OCI-LY7 (cell line): ENCODE results near the gene PPM1M. TPM values are rescaled to one million over a fixed set of nuclear protein-coding genes. Genes with fewer than 3 reads are reported as not detected.

Source experiments
- BruUV-seq: library from RNA; stranded (reverse); fragments of 400-500 nt; replicated peaks from 2 replicates; lab custom pipeline; 2021; lab: Mats Ljungman, UMichigan
- CTCF ChIA-PET: fragments of 300-600 bp; sonication (Branson Sonifier 250); formaldehyde crosslinking; loops from one replicate; lab custom pipeline; 2022; ENCODE audit warnings: antibody characterized with exemption; ENCODE audit not compliant: unreplicated experiment; lab: Charles Lee
- POLR2A ChIA-PET: fragments of 300-600 bp; sonication (Branson Sonifier 250); formaldehyde crosslinking; loops from one replicate; lab custom pipeline; 2022; ENCODE audit warnings: antibody characterized with exemption; lab: Charles Lee
- DNase-seq: peaks from one replicate; pipeline ENCODE4 v3.0.0-alpha.2; 2015; ENCODE audit warnings: low spot score
- H2AFZ ChIP-seq: fragments of 200-600 bp; sonication (generic), shearing (Covaris generic); 2 replicates; pipeline ENCODE4 v1.6.1; 2014; ENCODE audit warnings: mild to moderate bottlenecking, antibody characterized with exemption, low read length, moderate library complexity
- H3K27ac ChIP-seq: fragments of 200-600 bp; sonication (generic); 2 replicates; pipeline ENCODE4 v1.5.1; 2014; ENCODE audit warnings: mixed run types, low read depth, mild to moderate bottlenecking, moderate library complexity, low read length, inconsistent platforms; ENCODE audit not compliant: poor library complexity, severe bottlenecking
- H3K36me3 ChIP-seq: fragments of 200-600 bp; sonication (generic); 2 replicates; pipeline ENCODE4 v1.6.1; 2014; ENCODE audit warnings: mild to moderate bottlenecking, antibody characterized with exemption, low read length, moderate library complexity, mixed read lengths; ENCODE audit not compliant: insufficient read depth
- H3K4me1 ChIP-seq: fragments of 200-600 bp; sonication (generic); 2 replicates; pipeline ENCODE4 v1.5.1; 2014; ENCODE audit warnings: mild to moderate bottlenecking, low read length; ENCODE audit not compliant: insufficient read depth, poor library complexity, severe bottlenecking
- H3K4me2 ChIP-seq: fragments of 200-600 bp; sonication (generic); 2 replicates; pipeline ENCODE4 v1.6.1; 2014; ENCODE audit warnings: mild to moderate bottlenecking, low read length
- H3K4me3 ChIP-seq: fragments of 200-600 bp; sonication (generic); 2 replicates; pipeline ENCODE4 v1.5.1; 2014; ENCODE audit warnings: mild to moderate bottlenecking, low read depth, low read length; ENCODE audit not compliant: poor library complexity, severe bottlenecking
- H3K79me2 ChIP-seq: fragments of 200-600 bp; sonication (generic); 2 replicates; pipeline ENCODE4 v1.6.1; 2016; ENCODE audit warnings: low read depth, mild to moderate bottlenecking, low read length, moderate library complexity, mixed read lengths; ENCODE audit not compliant: insufficient read depth
- H3K9me2 ChIP-seq: fragments of 200-600 bp; sonication (generic); 2 replicates; pipeline ENCODE4 v1.6.1; 2016; ENCODE audit warnings: mild to moderate bottlenecking, low read length, mixed read lengths; ENCODE audit not compliant: insufficient read depth
- H3K9me3 ChIP-seq: fragments of 200-600 bp; sonication (generic); 2 replicates; pipeline ENCODE4 v1.6.1; 2014; ENCODE audit warnings: mild to moderate bottlenecking, mixed run types, low read length, mixed read lengths
- H4K20me1 ChIP-seq: fragments of 200-600 bp; sonication (generic); 2 replicates; pipeline ENCODE4 v1.6.1; 2014; ENCODE audit warnings: mild to moderate bottlenecking, antibody characterized with exemption, low read length, moderate library complexity, mixed read lengths; ENCODE audit not compliant: insufficient read depth
- EZH2phosphoT487 ChIP-seq: fragments of 200-600 bp; sonication (generic); IDR thresholded peaks from 2 replicates; pipeline ENCODE4 v1.6.1; 2018; ENCODE audit warnings: low read depth, borderline replicate concordance, mild to moderate bottlenecking, mixed run types, antibody characterized with exemption, low read length, moderate library complexity, mixed read lengths
- intact Hi-C: fragments of 100-400 bp; cut with micrococcal nuclease; formaldehyde crosslinking; loops from one replicate; pipeline ENCODE4 v1.10.0; 2022; ENCODE audit not compliant: unreplicated experiment
- total RNA-seq, 2 experiments: library from RNA; depleted of rRNA in 1 of 2; stranded (reverse); fragments of >200 nt in 1 of 2; shearing (Covaris generic) in 1 of 2; gene quantifications; 2 replicates each; pipeline ENCODE4 v1.2.3, GENCODE V29; 2014 to 2022
- TF ChIP-seq, protein P1 (sequence below): fragments of 200-600 bp; sonication (generic); conservative IDR thresholded peaks from 2 replicates; pipeline ENCODE4 v1.5.1; 2014; ENCODE audit warnings: mild to moderate bottlenecking, antibody characterized with exemption, low read length, moderate library complexity, mixed read lengths

The PPM1M gene
- total RNA-seq, 2 experiments from 2014 or later: 4.4 to 15.6 TPM

DNA sequence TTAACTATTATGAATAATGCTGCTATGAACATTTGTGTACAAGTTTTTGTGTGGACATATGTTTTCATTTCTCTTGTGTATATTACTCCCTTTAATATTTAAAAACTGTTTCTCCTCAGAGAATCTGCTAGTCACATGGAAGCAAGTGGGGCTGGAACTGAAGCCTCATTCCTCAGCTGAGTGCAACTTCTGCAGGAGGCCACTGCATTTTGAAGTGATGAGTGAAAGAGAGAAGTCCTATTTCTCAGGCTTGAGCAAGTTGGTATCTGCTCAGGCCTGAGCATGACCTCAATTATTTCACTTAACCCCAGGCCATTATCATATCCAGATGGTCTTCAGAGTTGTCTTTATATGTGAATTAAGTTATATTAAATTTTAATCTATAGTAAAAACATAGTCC lies 31.7 kb upstream of the PPM1M start:
- Histone ChIP-seq H4K20me1 (no peaks in the 10 kb centered on the region; the same call in 1 of the 2 replicates), H3K36me3 (peaks cover 87% of the 10 kb centered on the region), H3K4me3 (no peak overlapping the region), H3K9me3 (no peaks in the 10 kb centered on the region), H2AFZ (no peak overlapping the region), H3K79me2 (no peaks in the 10 kb centered on the region), H3K27ac (no peak overlapping the region), H3K4me1 (no peaks in the 10 kb centered on the region), H3K9me2 (no peaks in the 10 kb centered on the region), H3K4me2 (no peak overlapping the region)
- POLR2A ChIA-PET: no interaction called here
- CTCF ChIA-PET: no interaction called here
- no TSS peak for BruUV-seq
- TF ChIP-seq, protein P1, sequence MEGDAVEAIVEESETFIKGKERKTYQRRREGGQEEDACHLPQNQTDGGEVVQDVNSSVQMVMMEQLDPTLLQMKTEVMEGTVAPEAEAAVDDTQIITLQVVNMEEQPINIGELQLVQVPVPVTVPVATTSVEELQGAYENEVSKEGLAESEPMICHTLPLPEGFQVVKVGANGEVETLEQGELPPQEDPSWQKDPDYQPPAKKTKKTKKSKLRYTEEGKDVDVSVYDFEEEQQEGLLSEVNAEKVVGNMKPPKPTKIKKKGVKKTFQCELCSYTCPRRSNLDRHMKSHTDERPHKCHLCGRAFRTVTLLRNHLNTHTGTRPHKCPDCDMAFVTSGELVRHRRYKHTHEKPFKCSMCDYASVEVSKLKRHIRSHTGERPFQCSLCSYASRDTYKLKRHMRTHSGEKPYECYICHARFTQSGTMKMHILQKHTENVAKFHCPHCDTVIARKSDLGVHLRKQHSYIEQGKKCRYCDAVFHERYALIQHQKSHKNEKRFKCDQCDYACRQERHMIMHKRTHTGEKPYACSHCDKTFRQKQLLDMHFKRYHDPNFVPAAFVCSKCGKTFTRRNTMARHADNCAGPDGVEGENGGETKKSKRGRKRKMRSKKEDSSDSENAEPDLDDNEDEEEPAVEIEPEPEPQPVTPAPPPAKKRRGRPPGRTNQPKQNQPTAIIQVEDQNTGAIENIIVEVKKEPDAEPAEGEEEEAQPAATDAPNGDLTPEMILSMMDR: no peak
- no peak for TF ChIP-seq EZH2phosphoT487
- intact Hi-C loops: no loop called here
- DNase-seq: no peak

DNA sequence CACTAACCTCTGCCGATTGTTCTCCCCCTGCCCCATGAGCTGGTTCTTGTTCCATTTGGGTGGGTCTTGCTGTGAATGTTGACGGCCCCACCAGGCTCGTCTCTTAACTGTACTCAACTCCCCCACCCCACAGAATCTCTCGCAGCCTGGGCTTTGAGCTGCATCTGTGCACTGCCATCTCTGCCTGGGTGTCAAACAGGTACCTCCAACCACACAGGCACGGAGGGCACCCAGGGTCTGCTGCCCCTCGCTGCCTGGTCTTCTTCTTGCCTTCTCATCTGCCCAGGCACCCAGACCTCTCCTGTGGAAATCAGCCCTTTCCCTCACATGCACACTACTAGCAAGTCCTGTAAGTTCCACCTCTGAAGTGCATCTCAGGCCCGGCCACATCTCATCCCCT lies 30.2 kb upstream of the PPM1M start:
- Histone ChIP-seq H2AFZ (no peak overlapping the region), H3K4me3 (no peak overlapping the region), H3K4me2 (no peak overlapping the region), H3K9me3 (no peaks in the 10 kb centered on the region), H3K27ac (no peak overlapping the region), H3K79me2 (no peaks in the 10 kb centered on the region), H3K36me3 (peaks cover 84% of the 10 kb centered on the region), H3K4me1 (peaks cover 4% of the 10 kb centered on the region), H3K9me2 (no peaks in the 10 kb centered on the region), H4K20me1 (no peaks in the 10 kb centered on the region; the same call in 1 of the 2 replicates)
- ChIA-PET CTCF (no interaction called here), POLR2A (interaction anchor here (0.7 kb wide), 1 partner anchor 226 kb away, joined by 5 read pairs; no protein-coding TSS in a partner anchor)
- TF ChIP-seq EZH2phosphoT487: no peak
- TF ChIP-seq, protein P1: no peak
- no TSS peak for BruUV-seq
- DNase-seq: no peak
- intact Hi-C loops: no loop called here

DNA sequence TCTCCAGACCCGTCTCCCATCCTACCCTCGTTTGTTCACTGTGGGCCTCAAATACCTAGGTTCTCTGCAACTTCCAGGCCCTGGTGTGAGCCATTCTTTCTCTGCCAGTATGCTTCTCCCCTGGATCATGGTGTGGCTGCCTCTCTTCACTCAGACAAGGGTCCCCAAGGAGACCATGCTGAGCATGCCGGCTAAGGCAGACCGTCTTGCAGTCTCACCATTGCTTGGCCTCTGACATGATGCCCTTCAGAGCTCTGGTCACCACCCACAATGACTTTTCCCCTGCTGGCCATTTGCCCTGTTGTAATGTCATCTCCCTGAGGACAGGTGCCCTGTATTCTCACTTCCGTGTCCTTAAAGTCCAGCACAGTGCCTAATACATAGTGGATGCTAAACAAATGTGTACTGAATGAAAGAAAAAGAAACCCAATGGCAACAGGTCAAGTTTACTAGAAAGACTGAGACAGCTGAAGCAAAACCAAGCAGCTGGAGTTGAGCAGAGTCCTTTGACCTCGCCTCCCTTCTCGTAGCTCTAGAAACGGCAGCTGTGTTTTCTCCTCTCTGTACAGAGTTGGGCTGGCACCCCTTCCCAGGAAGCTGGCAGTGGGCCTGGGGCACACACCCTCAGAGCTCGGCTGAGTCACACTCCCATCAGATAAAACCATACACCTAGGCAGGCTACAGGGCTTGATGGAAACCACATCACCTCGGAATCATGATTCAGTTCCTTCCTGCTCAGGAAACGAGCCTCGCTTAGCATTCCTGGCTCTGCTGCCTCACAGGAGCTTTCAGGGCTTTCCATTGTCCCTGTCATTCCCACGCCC lies 28.8 kb upstream of the PPM1M start:
- Histone ChIP-seq H3K4me3 (no peak overlapping the region), H4K20me1 (no peaks in the 10 kb centered on the region; the same call in 1 of the 2 replicates), H3K9me2 (no peaks in the 10 kb centered on the region), H2AFZ (no peak overlapping the region), H3K36me3 (peaks cover 81% of the 10 kb centered on the region), H3K27ac (no peak overlapping the region), H3K4me1 (peaks cover 10% of the 10 kb centered on the region), H3K79me2 (no peaks in the 10 kb centered on the region), H3K4me2 (no peak overlapping the region), H3K9me3 (no peaks in the 10 kb centered on the region)
- TF ChIP-seq EZH2phosphoT487: no peak
- TF ChIP-seq, protein P1: no peak
- POLR2A ChIA-PET: no interaction called here
- intact Hi-C loops: no loop called here
- BruUV-seq: no TSS peak
- no peak for DNase-seq
- CTCF ChIA-PET: no interaction called here
